NCI-H524 treated with DMSO at 0.1 percent for 48 hours (cell line): ENCODE measurements around the gene ELFN2.
"Not testable (repeated sequence)": the region's sequence is repeated elsewhere in the genome, so short reads cannot be mapped to it uniquely, and the experiment has no call there.

Experiments used
- DNase-seq: peaks from one replicate; lab custom pipeline; 2025; lab: John Stamatoyannopoulos, UW

The ELFN2 gene

GRCh38 chr22:37427135-37427710 lies at the start of gene ELFN2:
Gene ELFN2, minus strand, starts transcription at chr22:37427479. Its CDS starts 51,945 bp downstream, at chr22:37375534.
- no peak for DNase-seq

GRCh38 chr22:37476389-37477329 lies 49.4 kb upstream of the ELFN2 start:
- no peak for DNase-seq

GRCh38 chr22:37474447-37475090 lies 47.3 kb upstream of the ELFN2 start:
- DNase-seq, result no peak

- no peak for DNase-seq
These were observed 46.2 kb upstream of the ELFN2 start for GRCh38 chr22:37473437-37473946.

GRCh38 chr22:37472418-37473006 lies 45.2 kb upstream of the ELFN2 start:
- DNase-seq, result no peak

- no peak for DNase-seq
These were observed 44.6 kb upstream of the ELFN2 start for GRCh38 chr22:37471727-37472417.

GRCh38 chr22:37470087-37470445 lies 42.8 kb upstream of the ELFN2 start:
- no peak for DNase-seq

- no peak for DNase-seq
These were observed 42.3 kb upstream of the ELFN2 start for GRCh38 chr22:37469416-37470086.

- DNase-seq, result not testable (repeated sequence)
These were observed 41.0 kb upstream of the ELFN2 start for GRCh38 chr22:37468201-37468695.

GRCh38 chr22:37467391-37467955 lies 40.2 kb upstream of the ELFN2 start:
- no peak for DNase-seq

GRCh38 chr22:37464181-37464580 lies 36.9 kb upstream of the ELFN2 start:
- no peak for DNase-seq

- no peak for DNase-seq
These were observed 35.7 kb upstream of the ELFN2 start for GRCh38 chr22:37462983-37463382.

GRCh38 chr22:37462436-37462835 lies 35.2 kb upstream of the ELFN2 start:
- no peak for DNase-seq

- DNase-seq, result no peak
These were observed 34.7 kb upstream of the ELFN2 start for GRCh38 chr22:37461961-37462360.

- DNase-seq, result no peak
These were observed 33.4 kb upstream of the ELFN2 start for GRCh38 chr22:37460684-37461083.

- no peak for DNase-seq
These were observed 31.9 kb upstream of the ELFN2 start for GRCh38 chr22:37459206-37459605.

GRCh38 chr22:37457093-37457893 lies 30.0 kb upstream of the ELFN2 start:
- no peak for DNase-seq

GRCh38 chr22:37456346-37456745 lies 29.1 kb upstream of the ELFN2 start:
- DNase-seq, result no peak

- DNase-seq, result no peak
These were observed 28.6 kb upstream of the ELFN2 start for GRCh38 chr22:37455896-37456295.
